GM12878 (cell line): Measurements from ENCODE around the gene LSM12. TPM values are rescaled to one million over a fixed set of nuclear protein-coding genes. Genes with fewer than 3 reads are reported as not detected.

Source experiments
- ATAC-seq: fragments of 200-7000 bp; cut with Tn5 transposase; 3 replicates; pipeline ENCODE4 v1.9.1; 2020; ENCODE audit warnings: mild to moderate bottlenecking, moderate library complexity
- BruUV-seq: library from RNA; stranded (reverse); fragments of 400-500 nt; replicated peaks from 2 replicates; lab custom pipeline; 2021; lab: Mats Ljungman, UMichigan
- CTCF ChIA-PET: fragments of 300-600 bp; sonication (Branson Sonifier 250); formaldehyde crosslinking; extraction: SDS; loops from one replicate; lab custom pipeline; 2021; ENCODE audit warnings: inconsistent platforms; lab: Yijun Ruan, JAX
- POLR2A ChIA-PET: fragments of 350-600 bp; formaldehyde crosslinking; extraction: SDS; loops from one replicate; lab custom pipeline; 2021; ENCODE audit warnings: inconsistent platforms; lab: Charles Lee
- RAD21 ChIA-PET: fragments of 300-600 bp; sonication (Branson Sonifier 250); formaldehyde crosslinking; loops from one replicate; lab custom pipeline; 2023; ENCODE audit warnings: antibody characterized with exemption; ENCODE audit not compliant: unreplicated experiment; lab: Charles Lee
- SMC1A ChIA-PET: fragments of 300-600 bp; sonication (Branson Sonifier 250); formaldehyde crosslinking; loops from one replicate; lab custom pipeline; 2023; ENCODE audit not compliant: unreplicated experiment, uncharacterized antibody; lab: Charles Lee
- DNase-seq: peaks from one replicate; pipeline ENCODE4 v3.0.0-alpha.2; 2011; ENCODE audit warnings: low read depth, low spot score
- FAIRE-seq: peaks from 3 replicates; lab custom pipeline; 2011; peaks lifted over from hg19 to GRCh38; lab: Jason Lieb, UNC
- H2AFZ ChIP-seq: 2 replicates; pipeline ENCODE4 v1.6.0; 2011; ENCODE audit warnings: low read depth, low read length, control low read depth; ENCODE audit not compliant: control insufficient read depth
- H3K27ac ChIP-seq: 2 replicates; pipeline ENCODE4 v1.5.1; 2011; ENCODE audit warnings: control low read depth; ENCODE audit not compliant: control insufficient read depth, insufficient read depth
- H3K27me3 ChIP-seq, 2 experiments: replicated peaks in 1 of 2; 2 replicates each; pipeline versions ENCODE4 v1.6.0 to v1.6.1; 2011; ENCODE audit warnings: low read length in 1 of 2; ENCODE audit not compliant: control insufficient read depth in 2 of 2, insufficient read depth in 2 of 2
- H3K36me3 ChIP-seq, 2 experiments: 2 replicates each; pipeline ENCODE4 v1.5.1; 2011; ENCODE audit warnings: low read length in 1 of 2; ENCODE audit not compliant: control insufficient read depth in 2 of 2, insufficient read depth in 2 of 2
- H3K4me1 ChIP-seq: 2 replicates; pipeline ENCODE4 v1.6.1; 2011; ENCODE audit warnings: mild to moderate bottlenecking, low read length, moderate library complexity, mixed read lengths; ENCODE audit not compliant: control insufficient read depth, insufficient read depth
- H3K4me2 ChIP-seq: 2 replicates; pipeline ENCODE4 v1.6.0; 2011; ENCODE audit warnings: control low read depth; ENCODE audit not compliant: control insufficient read depth, insufficient read depth
- H3K4me3 ChIP-seq: fragments of 200-600 bp; sonication (generic); 2 replicates; pipeline ENCODE4 v1.5.1; 2016
- H3K79me2 ChIP-seq: 2 replicates; pipeline ENCODE4 v1.6.0; 2011; ENCODE audit warnings: low read length; ENCODE audit not compliant: control insufficient read depth, insufficient read depth
- H3K9ac ChIP-seq: 2 replicates; pipeline ENCODE4 v1.8.0; 2011; ENCODE audit warnings: low read length, control low read depth, mixed read lengths; ENCODE audit not compliant: control insufficient read depth, insufficient read depth
- H3K9me3 ChIP-seq: replicated peaks from 3 replicates; pipeline ENCODE4 v1.5.1; 2011; ENCODE audit warnings: mild to moderate bottlenecking, low read length; ENCODE audit not compliant: control insufficient read depth, insufficient read depth
- H4K20me1 ChIP-seq: 2 replicates; pipeline ENCODE4 v1.6.0; 2011; ENCODE audit not compliant: control insufficient read depth, insufficient read depth
- CBX5 ChIP-seq: sonication (generic); IDR thresholded peaks from 2 replicates; pipeline ENCODE4 v1.6.1; 2016; ENCODE audit warnings: low read depth, moderate library complexity, mild to moderate bottlenecking, inconsistent platforms
- HDGF ChIP-seq: fragments of 450-650 bp; IDR thresholded peaks from 2 replicates; pipeline ENCODE4 v1.6.1; 2016; ENCODE audit warnings: antibody characterized with exemption
- LARP7 ChIP-seq: fragments of 450-650 bp; IDR thresholded peaks from 2 replicates; pipeline ENCODE4 v1.6.1; 2017; ENCODE audit warnings: mild to moderate bottlenecking
- MYB ChIP-seq: fragments of 150-350 bp; IDR thresholded peaks from 2 replicates; pipeline ENCODE4 v1.6.1; 2014; ENCODE audit warnings: mild to moderate bottlenecking, low read depth, low read length, borderline replicate concordance
- SMAD5 ChIP-seq: IDR thresholded peaks from 2 replicates; pipeline ENCODE4 v1.6.1; 2016; ENCODE audit warnings: antibody characterized with exemption, low read depth
- YBX1 ChIP-seq: fragments of 450-650 bp; IDR thresholded peaks from 2 replicates; pipeline ENCODE4 v1.6.1; 2016; ENCODE audit warnings: antibody characterized with exemption
- WGBS: methylation state at CpG from one replicate; pipeline ENCODE4 v1.1.6; 2016; ENCODE audit warnings: low lambda C conversion rate; ENCODE audit not compliant: insufficient replicate concordance, insufficient coverage; ENCODE audit errors: missing lambda C conversion rate; 5-methylcytosine and 5-hydroxymethylcytosine counted together
- in situ Hi-C: fragments of 300-500 bp; cut with MboI; formaldehyde crosslinking; loops from 9 replicates; pipeline ENCODE4 v1.14.3; 2018; ENCODE audit warnings: mixed read lengths
- intact Hi-C: fragments of 100-400 bp; cut with micrococcal nuclease; formaldehyde crosslinking; loops from one replicate; pipeline ENCODE4 v1.14.2; 2022; ENCODE audit not compliant: unreplicated experiment
- polyA plus RNA-seq, 11 experiments: library from polyadenylated mRNA; depleted of rRNA in 4 of 11; unstranded in 6 of 11; stranded (reverse) in 5 of 11; fragments of >200 nt; fragmentation: Nextera tagmentation in 4 of 11; fragmentation: Illumina TruSeq in 1 of 11; extraction: Ambion mirVana in 4 of 11; extraction: Trizol in 1 of 11; gene quantifications; 1 replicate in 1 of 11; 2 replicates in 10 of 11; pipeline versions ENCODE4 v1.2.1 to v1.2.3, GENCODE V29; 2011 to 2016; ENCODE audit warnings: inconsistent platforms in 2 of 11, missing spikeins in 2 of 11, low read depth in 1 of 11
- total RNA-seq, 4 experiments: library from RNA; depleted of rRNA in 3 of 4; stranded (reverse); fragments of >200 nt in 3 of 4; fragmentation: Illumina TruSeq in 1 of 4; extraction: Trizol in 1 of 4; gene quantifications; 2 replicates each; pipeline versions ENCODE4 v1.2.1 to v1.2.3, GENCODE V29; 2013 to 2021
- TF ChIP-seq, protein P1 (sequence below): fragments of 450-650 bp; IDR thresholded peaks from 2 replicates; pipeline ENCODE4 v1.6.1; 2016; ENCODE audit warnings: mild to moderate bottlenecking, moderate library complexity, borderline replicate concordance
- TF ChIP-seq, protein P2 (sequence below): fragments of 450-650 bp; IDR thresholded peaks from 2 replicates; pipeline ENCODE4 v1.6.1; 2014; ENCODE audit warnings: mild to moderate bottlenecking
- TF ChIP-seq, protein P3 (sequence below): fragments of 450-650 bp; IDR thresholded peaks from 2 replicates; pipeline ENCODE4 v1.6.1; 2018; ENCODE audit warnings: borderline replicate concordance, mild to moderate bottlenecking; ENCODE audit not compliant: partially characterized antibody

Gene LSM12
- total and polyA plus RNA-seq, 10 of the 15 experiments (the other 5 are each of a cell fraction or from before 2014, with no cell fraction given): 51.1 to 206 (median 70.8) TPM

DNA sequence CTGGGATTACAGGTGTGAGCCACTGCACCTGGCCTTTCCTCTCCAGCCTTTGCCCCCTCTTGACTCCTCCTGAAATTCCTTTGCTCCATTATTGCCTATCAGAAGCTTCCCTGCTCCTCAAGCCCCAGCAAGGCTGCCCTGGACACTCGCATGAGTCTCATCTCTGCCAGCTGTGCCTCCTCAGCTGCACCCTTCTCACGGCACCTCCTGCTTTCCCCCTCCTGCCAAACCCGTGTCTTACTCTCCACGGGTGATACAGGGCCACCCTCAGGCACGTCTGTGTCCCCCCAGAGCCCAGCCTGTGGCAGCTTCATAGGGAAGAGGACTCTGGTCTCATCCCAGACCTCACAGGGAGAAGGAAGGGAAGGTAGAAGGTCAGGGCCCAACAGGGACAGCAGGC lies 19.4 kb upstream of the LSM12 start:
- H3K9ac ChIP-seq: no peak overlapping the region
- no TSS peak for BruUV-seq
- 96% methylated on average over 4 of the region's 5 CpGs for WGBS
- TF ChIP-seq, protein P1, sequence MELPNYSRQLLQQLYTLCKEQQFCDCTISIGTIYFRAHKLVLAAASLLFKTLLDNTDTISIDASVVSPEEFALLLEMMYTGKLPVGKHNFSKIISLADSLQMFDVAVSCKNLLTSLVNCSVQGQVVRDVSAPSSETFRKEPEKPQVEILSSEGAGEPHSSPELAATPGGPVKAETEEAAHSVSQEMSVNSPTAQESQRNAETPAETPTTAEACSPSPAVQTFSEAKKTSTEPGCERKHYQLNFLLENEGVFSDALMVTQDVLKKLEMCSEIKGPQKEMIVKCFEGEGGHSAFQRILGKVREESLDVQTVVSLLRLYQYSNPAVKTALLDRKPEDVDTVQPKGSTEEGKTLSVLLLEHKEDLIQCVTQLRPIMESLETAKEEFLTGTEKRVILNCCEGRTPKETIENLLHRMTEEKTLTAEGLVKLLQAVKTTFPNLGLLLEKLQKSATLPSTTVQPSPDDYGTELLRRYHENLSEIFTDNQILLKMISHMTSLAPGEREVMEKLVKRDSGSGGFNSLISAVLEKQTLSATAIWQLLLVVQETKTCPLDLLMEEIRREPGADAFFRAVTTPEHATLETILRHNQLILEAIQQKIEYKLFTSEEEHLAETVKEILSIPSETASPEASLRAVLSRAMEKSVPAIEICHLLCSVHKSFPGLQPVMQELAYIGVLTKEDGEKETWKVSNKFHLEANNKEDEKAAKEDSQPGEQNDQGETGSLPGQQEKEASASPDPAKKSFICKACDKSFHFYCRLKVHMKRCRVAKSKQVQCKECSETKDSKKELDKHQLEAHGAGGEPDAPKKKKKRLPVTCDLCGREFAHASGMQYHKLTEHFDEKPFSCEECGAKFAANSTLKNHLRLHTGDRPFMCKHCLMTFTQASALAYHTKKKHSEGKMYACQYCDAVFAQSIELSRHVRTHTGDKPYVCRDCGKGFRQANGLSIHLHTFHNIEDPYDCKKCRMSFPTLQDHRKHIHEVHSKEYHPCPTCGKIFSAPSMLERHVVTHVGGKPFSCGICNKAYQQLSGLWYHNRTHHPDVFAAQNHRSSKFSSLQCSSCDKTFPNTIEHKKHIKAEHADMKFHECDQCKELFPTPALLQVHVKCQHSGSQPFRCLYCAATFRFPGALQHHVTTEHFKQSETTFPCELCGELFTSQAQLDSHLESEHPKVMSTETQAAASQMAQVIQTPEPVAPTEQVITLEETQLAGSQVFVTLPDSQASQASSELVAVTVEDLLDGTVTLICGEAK: no peak
- no peak for TF ChIP-seq SMAD5
- no peak overlapping the region for H3K27ac ChIP-seq
- POLR2A ChIA-PET: no interaction called here
- H3K27me3 ChIP-seq: no peaks in the 10 kb centered on the region
- H2AFZ ChIP-seq: no peak overlapping the region
- no peak overlapping the region for H3K4me3 ChIP-seq
- no peaks in the 10 kb centered on the region for H3K4me1 ChIP-seq
- H4K20me1 ChIP-seq: no peaks in the 10 kb centered on the region; the same call in 1 of the 2 replicates
- intact Hi-C loops: no loop called here
- CTCF ChIA-PET: interaction anchor here (1.3 to 1.4 kb wide), 2 partner anchors 11 to 83 kb away, joined by 3 read pairs; no protein-coding TSS in a partner anchor
- no peaks in the 10 kb centered on the region for H3K79me2 ChIP-seq
- in situ Hi-C loops: no loop called here
- RAD21 ChIA-PET: no interaction called here
- peaks cover 13 to 36% of the 10 kb centered on the region in 2 experiments; a peak in 3 of 4 replicates for H3K36me3 ChIP-seq
- SMC1A ChIA-PET: no interaction called here
- ATAC-seq (no peak), FAIRE-seq (no peak), DNase-seq (no peak)
- no peaks in the 10 kb centered on the region for H3K9me3 ChIP-seq
- no peak overlapping the region for H3K4me2 ChIP-seq

DNA sequence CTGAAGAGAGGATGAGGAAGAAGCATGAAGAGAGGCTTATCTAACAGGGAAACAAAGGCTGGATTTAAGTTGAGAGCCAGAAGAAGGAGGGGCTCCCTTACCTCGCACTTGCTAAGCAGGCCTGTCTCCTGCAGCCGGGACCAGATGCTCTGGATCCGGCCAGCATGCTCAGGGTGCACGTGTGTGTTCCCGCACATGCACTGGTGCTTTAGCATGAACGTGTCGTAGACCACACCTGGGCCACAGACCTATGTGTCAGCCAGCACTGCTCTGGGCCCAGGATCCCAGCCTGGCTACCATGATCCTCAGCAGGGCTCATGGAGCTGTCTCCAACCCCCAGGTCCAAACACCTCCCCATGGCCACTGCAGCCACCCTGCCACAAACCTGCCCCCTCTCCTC lies 18.4 kb upstream of the LSM12 start:
- no peaks in the 10 kb centered on the region for H3K9me3 ChIP-seq
- H3K79me2 ChIP-seq: no peaks in the 10 kb centered on the region
- WGBS: 80% methylated on average over 7 of the region's 7 CpGs
- SMC1A ChIA-PET: no interaction called here
- POLR2A ChIA-PET: no interaction called here
- FAIRE-seq (no peak), DNase-seq (no peak), ATAC-seq (no peak)
- H3K4me3 ChIP-seq: no peak overlapping the region
- CTCF ChIA-PET: interaction anchor here (1.3 to 2.3 kb wide), 4 partner anchors 10 to 84 kb away, joined by 3 to 16 read pairs (median 4); no protein-coding TSS in a partner anchor
- intact Hi-C loops (no loop called here), in situ Hi-C loops (no loop called here)
- RAD21 ChIA-PET: no interaction called here
- H3K4me2 ChIP-seq: no peak overlapping the region
- no peak overlapping the region for H3K27ac ChIP-seq
- BruUV-seq: no TSS peak
- H2AFZ ChIP-seq: no peak overlapping the region
- H3K27me3 ChIP-seq: no peaks in the 10 kb centered on the region
- no peak overlapping the region for H3K9ac ChIP-seq
- no peaks in the 10 kb centered on the region; the same call in 1 of the 2 replicates for H4K20me1 ChIP-seq
- H3K4me1 ChIP-seq: no peaks in the 10 kb centered on the region
- H3K36me3 ChIP-seq: peaks cover 13 to 36% of the 10 kb centered on the region in 2 experiments; a peak in 3 of 4 replicates
- TF ChIP-seq CBX5: no peak
- TF ChIP-seq, protein P2, sequence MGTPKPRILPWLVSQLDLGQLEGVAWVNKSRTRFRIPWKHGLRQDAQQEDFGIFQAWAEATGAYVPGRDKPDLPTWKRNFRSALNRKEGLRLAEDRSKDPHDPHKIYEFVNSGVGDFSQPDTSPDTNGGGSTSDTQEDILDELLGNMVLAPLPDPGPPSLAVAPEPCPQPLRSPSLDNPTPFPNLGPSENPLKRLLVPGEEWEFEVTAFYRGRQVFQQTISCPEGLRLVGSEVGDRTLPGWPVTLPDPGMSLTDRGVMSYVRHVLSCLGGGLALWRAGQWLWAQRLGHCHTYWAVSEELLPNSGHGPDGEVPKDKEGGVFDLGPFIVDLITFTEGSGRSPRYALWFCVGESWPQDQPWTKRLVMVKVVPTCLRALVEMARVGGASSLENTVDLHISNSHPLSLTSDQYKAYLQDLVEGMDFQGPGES: no peak
- TF ChIP-seq HDGF: no peak
- TF ChIP-seq MYB: no peak
- TF ChIP-seq, protein P3, sequence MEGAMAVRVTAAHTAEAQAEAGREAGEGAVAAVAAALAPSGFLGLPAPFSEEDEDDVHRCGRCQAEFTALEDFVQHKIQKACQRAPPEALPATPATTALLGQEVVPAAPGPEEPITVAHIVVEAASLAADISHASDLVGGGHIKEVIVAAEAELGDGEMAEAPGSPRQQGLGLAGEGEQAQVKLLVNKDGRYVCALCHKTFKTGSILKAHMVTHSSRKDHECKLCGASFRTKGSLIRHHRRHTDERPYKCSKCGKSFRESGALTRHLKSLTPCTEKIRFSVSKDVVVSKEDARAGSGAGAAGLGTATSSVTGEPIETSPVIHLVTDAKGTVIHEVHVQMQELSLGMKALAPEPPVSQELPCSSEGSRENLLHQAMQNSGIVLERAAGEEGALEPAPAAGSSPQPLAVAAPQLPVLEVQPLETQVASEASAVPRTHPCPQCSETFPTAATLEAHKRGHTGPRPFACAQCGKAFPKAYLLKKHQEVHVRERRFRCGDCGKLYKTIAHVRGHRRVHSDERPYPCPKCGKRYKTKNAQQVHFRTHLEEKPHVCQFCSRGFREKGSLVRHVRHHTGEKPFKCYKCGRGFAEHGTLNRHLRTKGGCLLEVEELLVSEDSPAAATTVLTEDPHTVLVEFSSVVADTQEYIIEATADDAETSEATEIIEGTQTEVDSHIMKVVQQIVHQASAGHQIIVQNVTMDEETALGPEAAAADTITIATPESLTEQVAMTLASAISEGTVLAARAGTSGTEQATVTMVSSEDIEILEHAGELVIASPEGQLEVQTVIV: no peak
- TF ChIP-seq YBX1: no peak
- no peak for TF ChIP-seq LARP7
